Anterior cingulate cortex (tissue), 58 donors: ENCODE measurements around the gene CCDC86.
A peak's percentile ranks its signal among the peaks of the same experiment; 100 is the strongest.
"Not testable (repeated sequence)": the region's sequence is repeated elsewhere in the genome, so short reads cannot be mapped to it uniquely, and the experiment has no call there.

Experiments used
- DNase-seq, 58 donors: peaks; one replicate each; lab custom pipeline; 2025; lab: John Stamatoyannopoulos, UW

The CCDC86 gene

DNA sequence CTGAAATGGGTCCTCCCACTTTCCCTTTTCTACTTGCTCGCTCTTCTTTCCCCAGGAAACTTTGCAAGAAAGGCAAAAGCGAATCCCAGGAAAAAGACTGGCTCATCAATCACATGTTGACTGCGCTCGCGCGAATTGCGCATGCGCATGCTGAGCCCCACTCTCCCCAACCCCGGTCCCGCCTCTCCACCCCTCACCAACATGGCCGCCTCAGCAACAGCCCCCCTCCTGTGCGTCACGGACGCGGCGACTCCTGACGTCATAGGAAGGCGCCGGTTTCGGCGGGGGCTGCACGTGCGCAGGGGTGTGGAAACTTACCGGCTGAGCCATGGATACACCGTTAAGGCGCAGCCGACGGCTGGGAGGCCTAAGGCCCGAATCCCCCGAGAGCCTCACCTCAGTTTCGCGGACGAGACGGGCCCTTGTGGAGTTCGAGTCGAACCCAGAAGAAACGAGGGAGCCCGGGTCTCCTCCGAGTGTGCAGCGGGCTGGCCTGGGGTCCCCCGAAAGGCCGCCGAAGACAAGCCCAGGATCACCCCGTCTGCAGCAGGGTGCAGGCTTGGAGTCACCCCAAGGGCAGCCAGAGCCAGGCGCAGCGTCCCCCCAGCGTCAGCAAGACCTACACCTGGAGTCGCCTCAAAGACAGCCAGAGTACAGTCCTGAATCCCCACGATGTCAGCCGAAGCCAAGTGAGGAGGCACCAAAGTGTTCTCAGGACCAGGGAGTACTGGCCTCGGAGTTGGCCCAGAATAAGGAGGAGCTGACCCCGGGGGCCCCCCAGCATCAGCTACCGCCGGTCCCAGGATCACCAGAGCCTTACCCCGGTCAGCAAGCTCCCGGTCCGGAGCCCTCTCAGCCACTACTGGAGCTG is at the start of gene CCDC86:
TSS of gene CCDC86 (plus strand) at position 317 of the 871 bp plus-strand sequence. CDS start at position 329, 12 bp downstream.
- DNase-seq = peak; percentile 71 to 97 (median 92)

DNA sequence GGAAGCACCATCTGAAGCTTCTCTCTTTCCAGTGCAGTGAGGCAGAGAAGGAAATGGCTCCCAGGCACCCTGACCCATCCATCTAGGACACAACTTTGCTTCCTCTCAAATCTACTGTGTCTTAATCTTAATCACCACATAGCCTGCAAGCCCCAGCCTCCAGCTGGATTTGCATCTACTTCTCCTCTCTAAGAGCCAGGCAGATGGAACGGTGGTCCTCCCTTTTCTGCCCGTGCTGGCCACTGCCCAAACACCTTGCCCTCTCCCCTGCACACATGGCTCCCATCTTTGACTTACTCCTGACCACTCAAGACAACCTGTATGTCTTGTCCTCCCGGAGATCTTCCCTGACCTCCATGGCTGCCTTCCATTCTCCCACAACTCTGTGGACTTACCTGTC is 49.4 kb upstream of the CCDC86 start:
- DNase-seq = no peak

DNA sequence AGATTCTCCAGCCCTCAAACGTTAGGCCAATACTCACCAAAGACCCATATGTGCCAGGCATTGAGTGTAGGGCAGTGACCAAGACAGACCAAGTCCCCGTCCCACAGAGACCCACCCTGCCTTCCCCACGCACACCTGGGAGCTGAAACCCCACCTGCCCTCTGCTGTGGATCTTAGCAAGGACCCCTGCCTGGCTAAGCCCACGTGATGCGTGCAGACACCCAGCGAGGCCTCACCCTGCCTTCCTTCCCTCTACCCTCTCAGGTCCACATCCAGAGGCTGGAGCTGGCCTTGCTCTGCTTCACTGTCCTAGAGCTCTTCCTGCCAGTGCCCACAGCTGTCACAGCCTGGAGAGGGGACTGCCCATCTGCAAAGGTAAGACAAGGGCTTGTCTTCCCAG is 46.6 kb upstream of the CCDC86 start:
- no peak for DNase-seq

GRCh38 chr11:60797846-60798630 is 43.9 kb upstream of the CCDC86 start:
- DNase-seq = no peak

GRCh38 chr11:60798631-60799030 is 43.3 kb upstream of the CCDC86 start:
- no peak for DNase-seq

- DNase-seq = no peak
These were observed 40.7 kb upstream of the CCDC86 start for GRCh38 chr11:60801194-60801593.

DNA sequence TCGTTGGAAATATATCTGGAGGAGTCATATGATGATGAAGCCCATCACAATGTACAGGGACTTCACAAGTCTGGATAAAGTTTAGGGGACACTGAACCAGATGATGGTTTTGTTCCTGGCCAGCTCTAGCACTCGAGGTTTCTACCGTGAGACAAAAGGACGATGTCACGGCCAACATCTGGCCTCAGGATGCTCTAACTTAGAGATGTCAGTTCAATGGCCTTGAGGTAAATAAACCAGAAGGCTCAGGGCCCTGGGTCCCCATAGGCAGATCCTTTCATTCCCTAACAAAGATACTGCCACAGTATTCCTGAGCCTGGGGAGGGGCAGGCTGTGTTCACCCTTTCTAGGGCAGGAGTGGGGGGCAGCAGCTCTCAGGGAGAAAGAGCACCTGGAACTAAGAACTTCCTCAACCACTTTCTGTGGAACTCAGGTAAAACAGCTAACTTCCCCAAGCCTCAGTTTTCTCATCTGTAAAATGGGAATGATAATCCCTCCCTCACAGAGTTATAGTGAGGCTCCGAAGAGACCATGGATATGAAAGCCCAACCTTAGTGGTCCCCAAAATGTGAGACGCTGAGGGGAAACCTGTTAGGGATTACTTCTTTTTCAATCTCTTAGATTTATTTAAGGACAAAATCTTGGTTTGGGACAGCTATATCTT is 38.5 kb upstream of the CCDC86 start:
- no peak for DNase-seq

- no peak for DNase-seq
These were observed 32.7 kb upstream of the CCDC86 start for GRCh38 chr11:60809249-60809648.

DNA sequence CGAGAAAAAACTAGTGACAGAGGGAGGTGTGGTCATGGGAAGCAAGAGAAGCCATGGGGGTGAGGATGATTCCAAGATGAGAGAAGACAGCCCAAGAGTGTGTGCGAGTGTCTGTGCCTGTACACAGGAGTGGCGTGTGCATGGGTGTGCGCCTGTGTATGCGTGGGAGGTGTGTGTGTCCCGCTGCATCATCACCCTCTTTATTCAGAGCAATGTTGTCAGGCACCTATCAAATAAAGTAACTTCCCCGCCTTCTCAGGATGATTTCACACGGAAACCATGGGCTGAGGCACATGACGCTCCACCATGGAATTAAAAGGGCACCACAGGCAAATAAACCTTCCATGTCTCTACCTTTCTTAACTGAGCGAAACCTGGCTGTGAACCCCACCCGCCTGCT is 32.2 kb upstream of the CCDC86 start:
- DNase-seq = peak in 3 of 58 donors; percentile 4 to 21 (median 15)

DNA sequence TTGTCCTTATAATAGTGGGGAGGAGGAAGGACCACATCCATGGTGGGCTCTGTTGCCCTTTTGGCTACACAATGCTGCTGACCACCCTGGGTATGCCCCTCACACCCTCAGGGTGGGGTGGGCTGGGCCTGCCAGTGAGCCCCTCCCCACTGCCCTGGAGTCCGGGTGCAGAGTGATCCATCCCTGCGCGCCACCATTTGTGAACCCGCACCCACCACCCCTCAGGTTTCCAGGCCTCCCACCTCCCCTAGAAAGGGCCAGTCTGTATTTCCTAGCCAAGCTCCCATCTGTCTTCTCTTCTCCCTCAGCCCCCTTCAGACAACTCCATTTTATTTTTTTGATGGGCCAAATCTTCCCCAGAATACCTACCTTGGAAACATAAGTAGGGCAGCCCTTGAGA is 31.8 kb upstream of the CCDC86 start:
- no peak for DNase-seq

DNA sequence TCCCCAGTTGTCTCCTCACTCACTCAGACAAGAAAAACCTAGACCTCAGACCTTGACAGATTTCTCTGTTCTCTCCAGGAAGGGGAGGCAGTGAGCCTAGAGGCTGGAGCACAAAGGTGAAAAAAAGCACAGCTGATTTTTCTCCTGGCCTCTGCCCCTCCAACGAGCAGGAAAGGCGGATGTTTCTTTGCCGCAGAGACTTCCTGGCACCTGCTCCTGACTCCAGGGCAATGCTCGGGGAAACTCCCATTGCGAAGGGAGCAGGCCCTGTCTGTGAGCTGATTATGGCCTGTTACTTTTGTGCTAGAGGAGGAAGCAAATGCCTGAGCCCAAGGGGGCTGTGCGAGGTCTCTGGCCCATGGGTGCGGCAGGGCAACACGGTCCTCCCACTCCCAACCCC is 31.3 kb upstream of the CCDC86 start:
- no peak for DNase-seq

DNA sequence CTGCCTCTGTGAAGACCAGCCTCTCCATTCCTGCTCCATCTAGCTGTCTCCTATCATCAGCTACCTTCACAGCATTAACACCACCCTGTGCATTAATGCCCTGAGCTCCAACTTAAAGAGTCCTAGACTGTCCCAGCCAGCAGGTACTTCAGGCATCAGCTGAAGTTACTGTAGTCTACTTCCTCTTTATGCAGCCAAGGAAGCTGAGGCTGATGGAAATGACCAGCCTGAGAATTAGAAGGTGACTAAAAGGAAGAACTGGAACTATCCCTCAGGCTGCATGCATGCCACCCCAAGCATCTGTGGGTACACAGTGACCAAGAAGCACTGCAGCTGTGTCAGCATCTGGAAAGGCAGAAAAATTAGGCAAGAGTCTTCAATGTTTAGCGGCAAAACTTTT is 28.6 kb upstream of the CCDC86 start:
- no peak for DNase-seq

- no peak for DNase-seq
These were observed 27.8 kb upstream of the CCDC86 start for GRCh38 chr11:60814112-60814511.

GRCh38 chr11:60816590-60817157 is 25.2 kb upstream of the CCDC86 start:
- DNase-seq = no peak

- DNase-seq = no peak
These were observed 23.9 kb upstream of the CCDC86 start for GRCh38 chr11:60818057-60818456.

- DNase-seq = no peak
These were observed 19.9 kb upstream of the CCDC86 start for GRCh38 chr11:60821827-60822599.

DNA sequence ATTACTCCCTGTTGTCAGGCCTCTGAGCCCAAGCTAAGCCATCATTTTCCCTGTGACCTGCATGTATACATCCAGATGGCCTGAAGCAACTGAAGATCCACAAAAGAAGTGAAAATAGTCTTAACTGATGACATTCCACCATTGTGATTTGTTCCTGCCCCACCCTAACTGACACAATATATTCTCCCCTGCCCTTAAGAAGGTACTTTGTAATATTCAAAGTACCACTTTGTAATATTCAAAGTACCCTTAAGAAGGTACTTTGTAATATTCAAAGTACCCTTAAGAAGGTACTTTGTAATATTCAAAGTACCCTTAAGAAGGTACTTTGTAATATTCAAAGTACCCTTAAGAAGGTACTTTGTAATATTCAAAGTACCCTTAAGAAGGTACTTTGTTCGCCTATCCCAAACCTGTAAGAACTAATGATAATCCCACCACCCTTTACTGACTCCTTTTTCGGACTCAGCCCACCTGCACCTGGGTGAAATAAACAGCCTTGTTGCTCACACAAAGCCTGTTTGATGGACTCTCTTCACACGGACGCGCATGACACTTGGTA is 18.1 kb upstream of the CCDC86 start:
- not testable (repeated sequence) for DNase-seq

- no peak for DNase-seq
These were observed 16.8 kb upstream of the CCDC86 start for GRCh38 chr11:60825118-60825517.

DNA sequence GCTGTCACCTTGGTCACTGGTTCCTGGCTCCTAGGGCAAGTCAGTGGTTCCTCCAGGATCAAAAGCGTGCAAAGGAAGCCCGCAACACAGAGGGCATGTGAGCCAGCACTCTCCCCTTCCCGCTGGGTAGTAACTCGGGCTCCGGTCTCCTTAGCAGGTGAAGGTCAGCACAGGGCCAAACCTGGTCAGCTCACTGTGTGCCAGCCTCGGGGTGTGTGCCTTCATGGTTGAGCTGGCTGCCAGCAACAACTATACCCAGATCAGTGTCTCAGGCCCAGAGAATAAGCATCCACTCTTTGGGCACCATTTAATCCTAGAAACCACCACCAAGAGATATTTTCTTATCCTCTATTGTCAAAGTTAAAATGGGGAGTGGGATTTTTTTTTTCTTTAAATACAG is 16.1 kb upstream of the CCDC86 start:
- DNase-seq = no peak
